Measurements from ENCODE around the gene SLC2A1.

DNA sequence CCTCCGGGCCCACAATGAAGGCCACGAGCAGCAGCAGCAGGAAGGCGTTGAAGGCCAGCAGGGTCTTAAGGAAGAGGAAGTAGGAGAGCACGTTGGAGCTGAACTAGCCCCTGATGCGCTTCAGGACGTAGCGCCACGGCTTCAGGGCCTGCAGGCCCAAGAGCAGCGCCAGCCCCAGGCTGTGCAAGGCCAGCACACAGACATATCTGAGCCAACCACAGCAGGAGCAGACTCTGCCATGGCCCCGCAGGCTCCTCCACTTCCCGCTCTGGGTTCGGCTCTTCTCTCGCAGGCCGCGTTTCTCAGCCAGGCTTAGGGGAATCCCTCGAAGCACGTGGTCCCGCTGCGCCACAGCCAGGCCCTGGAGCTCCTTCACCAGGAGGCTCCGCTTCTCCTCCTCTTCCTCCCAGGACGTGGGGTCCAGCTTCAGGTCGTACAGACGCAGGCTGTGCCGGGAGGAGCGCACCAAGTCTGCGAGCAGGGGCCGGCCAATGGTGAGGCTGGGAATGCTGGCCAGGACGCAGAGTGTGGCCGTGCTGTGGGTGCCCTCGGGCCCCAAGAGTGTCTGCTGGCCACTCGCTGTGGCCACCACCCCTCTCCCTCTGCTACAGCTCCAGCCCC, 70.5 kb downstream of the SLC2A1 start:
- TF ChIP-seq, protein P1, sequence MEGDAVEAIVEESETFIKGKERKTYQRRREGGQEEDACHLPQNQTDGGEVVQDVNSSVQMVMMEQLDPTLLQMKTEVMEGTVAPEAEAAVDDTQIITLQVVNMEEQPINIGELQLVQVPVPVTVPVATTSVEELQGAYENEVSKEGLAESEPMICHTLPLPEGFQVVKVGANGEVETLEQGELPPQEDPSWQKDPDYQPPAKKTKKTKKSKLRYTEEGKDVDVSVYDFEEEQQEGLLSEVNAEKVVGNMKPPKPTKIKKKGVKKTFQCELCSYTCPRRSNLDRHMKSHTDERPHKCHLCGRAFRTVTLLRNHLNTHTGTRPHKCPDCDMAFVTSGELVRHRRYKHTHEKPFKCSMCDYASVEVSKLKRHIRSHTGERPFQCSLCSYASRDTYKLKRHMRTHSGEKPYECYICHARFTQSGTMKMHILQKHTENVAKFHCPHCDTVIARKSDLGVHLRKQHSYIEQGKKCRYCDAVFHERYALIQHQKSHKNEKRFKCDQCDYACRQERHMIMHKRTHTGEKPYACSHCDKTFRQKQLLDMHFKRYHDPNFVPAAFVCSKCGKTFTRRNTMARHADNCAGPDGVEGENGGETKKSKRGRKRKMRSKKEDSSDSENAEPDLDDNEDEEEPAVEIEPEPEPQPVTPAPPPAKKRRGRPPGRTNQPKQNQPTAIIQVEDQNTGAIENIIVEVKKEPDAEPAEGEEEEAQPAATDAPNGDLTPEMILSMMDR (IDR thresholded peaks at IDR 0.05; ENCODE audit: low read depth, low read length, poor library complexity, severe bottlenecking), result no peak
- TF ChIP-seq EZH2phosphoT487 (IDR thresholded peaks at IDR 0.05; ENCODE audit: borderline replicate concordance, low read length), result no peak

Data from DOHH2 (cell line).